Endodermal cell (in vitro differentiated cells): ENCODE data around the gene HTR3D. TPM values are rescaled to one million over a fixed set of nuclear protein-coding genes. Genes with fewer than 3 reads are reported as not detected.

Source experiments
- DNase-seq: peaks from one replicate; pipeline ENCODE4 v3.0.0-alpha.2; 2017
- H3K27ac ChIP-seq: 2 replicates; pipeline ENCODE4 v1.5.1; 2013; ENCODE audit warnings: mild to moderate bottlenecking, low read depth, low read length, moderate library complexity
- H3K27me3 ChIP-seq: 2 replicates; pipeline ENCODE4 v1.6.1; 2013; ENCODE audit warnings: mild to moderate bottlenecking, low read length, moderate library complexity; ENCODE audit not compliant: insufficient read depth, control insufficient read depth, poor library complexity, severe bottlenecking
- H3K36me3 ChIP-seq: 2 replicates; pipeline ENCODE4 v1.7.0; 2013; ENCODE audit warnings: mild to moderate bottlenecking, low read length, moderate library complexity; ENCODE audit not compliant: control insufficient read depth, insufficient read depth
- H3K4me1 ChIP-seq: one replicate; pipeline ENCODE4 v1.7.0; 2013; ENCODE audit warnings: low read length; ENCODE audit not compliant: control insufficient read depth, insufficient read depth
- H3K4me3 ChIP-seq: 2 replicates; pipeline ENCODE4 v1.5.1; 2013; ENCODE audit warnings: mild to moderate bottlenecking, low read length, moderate library complexity
- H3K9ac ChIP-seq: 2 replicates; pipeline ENCODE4 v1.6.1; 2013; ENCODE audit warnings: mild to moderate bottlenecking, low read length, moderate library complexity; ENCODE audit not compliant: poor library complexity, severe bottlenecking; ENCODE audit errors: extremely low read depth
- H3K9me3 ChIP-seq: 2 replicates; pipeline ENCODE4 v1.6.1; 2013; ENCODE audit warnings: mild to moderate bottlenecking, low read length, moderate library complexity; ENCODE audit not compliant: control insufficient read depth
- H3K27ac Mint-ChIP-seq: 2 replicates; pipeline ENCODE4 v1.8.0; 2020; ENCODE audit warnings: mixed read lengths
- H3K27me3 Mint-ChIP-seq: 2 replicates; pipeline ENCODE4 v1.8.0; 2021; ENCODE audit warnings: mild to moderate bottlenecking, mixed read lengths; ENCODE audit not compliant: insufficient read depth
- H3K36me3 Mint-ChIP-seq: 2 replicates; pipeline ENCODE4 v1.8.0; 2020; ENCODE audit warnings: low read depth, mixed read lengths
- H3K4me1 Mint-ChIP-seq: 2 replicates; pipeline ENCODE4 v1.8.0; 2020; ENCODE audit warnings: mixed read lengths
- H3K4me3 Mint-ChIP-seq: 2 replicates; pipeline ENCODE4 v1.8.0; 2020; ENCODE audit warnings: mild to moderate bottlenecking, moderate library complexity, mixed read lengths
- H3K9me3 Mint-ChIP-seq: 2 replicates; pipeline ENCODE4 v1.8.0; 2020; ENCODE audit warnings: mild to moderate bottlenecking, mixed read lengths
- CTCF ChIP-seq: fragments of 200-600 bp; sonication (generic); conservative IDR thresholded peaks from 2 replicates; pipeline ENCODE4 v1.5.0; 2021; ENCODE audit warnings: antibody characterized with exemption, mild to moderate bottlenecking
- WGBS, 2 experiments: methylation state at CpG; one replicate each; pipeline versions ENCODE4 v1.1.5 to v1.1.7; 2013; ENCODE audit warnings: missing lambda C conversion rate in 2 of 2, mixed read lengths in 1 of 2; ENCODE audit not compliant: insufficient coverage in 1 of 2, insufficient read length in 1 of 2; 5-methylcytosine and 5-hydroxymethylcytosine counted together
- total RNA-seq, 2 donors: library from RNA; stranded (reverse); fragmentation: NEBNext Ultra II Directional in 1 of 2; extraction: Animal tissue kit (Norgen Biotek cat#: 25700) in 1 of 2; gene quantifications; 2 replicates in 1 of 2; 3 replicates in 1 of 2; pipeline ENCODE4 v1.2.1, GENCODE V29; 2021

Gene HTR3D
- total RNA-seq, 2 donors from 2014 or later, result not detected

- no peak for DNase-seq
- H3K4me3 ChIP-seq, result no peak overlapping the region
- H3K36me3 ChIP-seq, result peaks cover 17% of the 10 kb centered on the region
- no peaks in the 10 kb centered on the region for H3K9me3 ChIP-seq
- Mint-ChIP-seq H3K4me3 (no peak overlapping the region), H3K27ac (no peak overlapping the region), H3K27me3 (no peaks in the 10 kb centered on the region), H3K36me3 (peaks cover 26% of the 10 kb centered on the region), H3K4me1 (peaks cover 38% of the 10 kb centered on the region), H3K9me3 (no peaks in the 10 kb centered on the region)
- H3K4me1 ChIP-seq, result peaks cover 6% of the 10 kb centered on the region
- no peak for TF ChIP-seq CTCF
- no peaks in the 10 kb centered on the region for H3K27me3 ChIP-seq
- no peak overlapping the region for H3K27ac ChIP-seq
- 89 to 93% methylated on average over 12 to 16 of the region's 16 CpGs for WGBS, 2 experiments
- no peak overlapping the region for H3K9ac ChIP-seq
These were observed 43.2 kb upstream of the HTR3D start for GRCh38 chr3:183988216-183988790.

- Mint-ChIP-seq H3K4me1 (peaks cover 20% of the 10 kb centered on the region), H3K27ac (no peak overlapping the region), H3K36me3 (peaks cover 21% of the 10 kb centered on the region), H3K9me3 (no peaks in the 10 kb centered on the region), H3K27me3 (no peaks in the 10 kb centered on the region), H3K4me3 (no peak overlapping the region)
- no peaks in the 10 kb centered on the region for H3K27me3 ChIP-seq
- peaks cover 19% of the 10 kb centered on the region for H3K36me3 ChIP-seq
- H3K9ac ChIP-seq, result no peak overlapping the region
- H3K4me1 ChIP-seq, result peaks cover 6% of the 10 kb centered on the region
- DNase-seq, result no peak
- H3K9me3 ChIP-seq, result no peaks in the 10 kb centered on the region
- H3K27ac ChIP-seq, result no peak overlapping the region
- 80 to 91% methylated on average over 1 to 5 of the region's 5 CpGs for WGBS, 2 experiments
- TF ChIP-seq CTCF, result no peak
- H3K4me3 ChIP-seq, result no peak overlapping the region
These were observed 40.1 kb upstream of the HTR3D start for GRCh38 chr3:183991403-183991802.

GRCh38 chr3:184001761-184002160 lies 29.8 kb upstream of the HTR3D start:
- no peaks in the 10 kb centered on the region for H3K9me3 Mint-ChIP-seq
- H3K36me3 ChIP-seq, result peaks cover 9% of the 10 kb centered on the region

More at GRCh38 chr3:184001761-184002160, 29.8 kb upstream of the HTR3D start:
- Histone ChIP-seq H3K4me1 (peaks cover 11% of the 10 kb centered on the region), H3K27me3 (no peaks in the 10 kb centered on the region), H3K4me3 (no peak overlapping the region), H3K9ac (no peak overlapping the region), H3K27ac (no peak overlapping the region), H3K9me3 (no peaks in the 10 kb centered on the region)
- Mint-ChIP-seq H3K4me3 (no peak overlapping the region), H3K4me1 (peaks cover 33% of the 10 kb centered on the region), H3K27ac (no peak overlapping the region), H3K36me3 (no peaks in the 10 kb centered on the region), H3K27me3 (no peaks in the 10 kb centered on the region)
- TF ChIP-seq CTCF, result no peak
- DNase-seq, result no peak
- WGBS, 2 experiments, result 90 to 100% methylated on average over 3 of the region's 3 CpGs
